ENCODE measurements around the gene NDUFA9.
A peak's percentile ranks its signal among the peaks of the same experiment; 100 is the strongest.

Gene NDUFA9

DNA sequence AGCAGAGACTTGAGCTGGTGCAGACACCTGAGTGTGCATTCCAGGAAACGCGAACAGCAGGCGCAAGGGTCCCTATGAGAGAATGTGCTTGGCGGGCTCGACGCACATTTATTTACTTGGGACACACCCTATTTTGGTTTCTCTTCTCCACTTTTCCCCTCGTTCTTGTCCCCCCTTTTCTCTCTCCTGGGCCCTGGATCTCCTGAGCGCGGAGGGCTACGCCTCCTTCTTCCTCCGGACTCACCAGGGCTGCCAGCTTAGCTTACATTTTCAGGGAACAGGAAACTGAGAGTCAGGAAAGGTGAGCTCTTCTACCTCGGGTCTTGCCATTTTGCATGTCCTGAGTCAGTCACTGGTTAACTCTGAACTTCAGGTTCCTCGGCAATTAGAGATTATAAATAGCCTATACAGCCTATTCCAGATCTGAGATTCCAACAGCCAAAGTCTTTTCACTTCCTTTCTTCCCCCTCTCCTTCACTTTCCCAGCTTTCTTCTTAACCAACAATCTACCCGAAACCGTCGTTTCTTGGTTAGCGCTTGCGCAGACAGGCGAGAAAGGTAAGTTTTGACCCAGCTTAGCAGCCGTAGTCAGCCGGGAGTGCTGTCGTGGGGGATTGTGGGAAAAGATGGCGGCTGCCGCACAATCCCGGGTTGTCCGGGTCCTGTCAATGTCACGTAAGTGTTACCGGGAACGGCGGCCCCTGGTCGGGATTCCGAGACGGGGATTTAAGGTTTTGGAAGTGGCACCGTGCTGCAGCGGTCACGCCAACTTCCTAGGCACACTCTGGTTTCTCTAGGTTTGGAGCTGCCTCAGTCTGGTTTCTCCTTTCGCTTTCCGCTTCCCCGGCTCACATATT lies at the start of gene NDUFA9, which contains the start of gene AKAP3:
Gene NDUFA9 (plus strand): TSS at position 614 of the 857 bp plus-strand sequence. CDS start 13 bp downstream, at position 627.
Gene AKAP3 (minus strand): TSS at position 551 of the 857 bp plus-strand sequence. CDS start 10,855 bp downstream, outside the sequence.
- no peak for DNase-seq

GRCh38 chr12:4603421-4603820 lies 45.5 kb upstream of the NDUFA9 start:
- DNase-seq: no peak

- DNase-seq: no peak
Observed at GRCh38 chr12:4603946-4604345, 45.0 kb upstream of the NDUFA9 start.

- DNase-seq: peak; percentile 35
Observed at GRCh38 chr12:4604684-4605193, 44.2 kb upstream of the NDUFA9 start.

GRCh38 chr12:4607056-4607455 lies 41.9 kb upstream of the NDUFA9 start:
- no peak for DNase-seq

DNA sequence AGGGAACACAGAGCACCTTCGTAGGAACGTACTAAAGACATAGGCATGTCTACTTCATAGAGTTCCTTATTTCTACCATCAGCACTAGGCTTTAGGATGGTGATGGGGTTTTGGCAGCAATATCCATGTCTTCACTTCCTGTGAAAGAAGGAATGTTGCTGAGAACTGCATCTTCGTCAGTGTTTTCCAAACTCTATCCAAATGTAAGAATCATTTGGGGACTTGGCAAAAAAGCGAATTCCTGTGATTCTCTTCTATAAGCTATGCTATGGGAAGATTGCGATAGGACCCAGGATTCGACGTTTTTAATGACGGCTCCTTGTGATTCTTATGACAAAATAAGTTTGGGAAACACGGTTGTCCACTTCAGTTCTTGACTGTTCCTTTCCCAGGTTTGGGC lies 39.8 kb upstream of the NDUFA9 start:
- no peak for DNase-seq

- DNase-seq: no peak
Observed at GRCh38 chr12:4610481-4610880, 38.4 kb upstream of the NDUFA9 start.

DNA sequence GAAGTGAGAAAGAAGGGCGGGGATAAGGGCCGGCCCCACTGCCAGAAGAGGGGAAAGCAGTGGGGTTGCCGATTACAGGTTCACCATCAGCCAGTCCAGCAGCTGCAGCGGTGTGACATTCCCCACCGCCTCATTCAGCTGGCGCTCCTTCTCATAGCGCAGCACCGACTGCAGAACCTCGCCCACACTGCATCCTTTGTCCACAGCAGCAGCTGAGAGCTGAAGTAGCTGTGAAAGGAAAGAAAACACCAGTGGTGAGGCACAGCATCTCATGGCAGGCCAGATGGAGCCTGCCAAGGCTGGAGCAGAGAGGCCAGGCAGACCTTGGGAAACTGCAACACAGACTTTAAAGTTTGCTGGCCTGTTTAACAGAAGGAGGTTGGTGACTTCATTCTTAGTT lies 33.2 kb upstream of the NDUFA9 start:
- DNase-seq: no peak

GRCh38 chr12:4621511-4621910 lies 27.4 kb upstream of the NDUFA9 start:
- no peak for DNase-seq

DNA sequence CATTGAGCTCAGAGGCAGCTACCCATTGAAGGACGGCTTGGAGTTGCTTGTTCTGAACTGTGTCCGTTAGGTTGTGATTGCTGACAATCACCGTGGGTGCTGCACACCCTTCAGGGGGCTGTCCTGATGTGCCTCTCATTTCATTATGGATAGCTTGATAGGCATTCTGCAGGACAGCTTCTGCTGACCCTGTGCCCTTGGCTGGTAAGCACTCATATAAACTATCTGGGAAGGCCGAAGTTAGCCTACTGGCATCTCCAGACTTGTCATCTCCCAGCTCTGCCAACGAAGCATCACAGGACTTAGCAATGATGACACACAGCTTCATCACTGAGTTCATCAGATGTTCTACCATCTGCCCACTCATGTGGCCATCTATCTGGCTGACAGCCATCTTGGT lies 22.4 kb upstream of the NDUFA9 start:
- DNase-seq: no peak

GRCh38 chr12:4628406-4628805 lies 20.5 kb upstream of the NDUFA9 start:
- DNase-seq: no peak

DNA sequence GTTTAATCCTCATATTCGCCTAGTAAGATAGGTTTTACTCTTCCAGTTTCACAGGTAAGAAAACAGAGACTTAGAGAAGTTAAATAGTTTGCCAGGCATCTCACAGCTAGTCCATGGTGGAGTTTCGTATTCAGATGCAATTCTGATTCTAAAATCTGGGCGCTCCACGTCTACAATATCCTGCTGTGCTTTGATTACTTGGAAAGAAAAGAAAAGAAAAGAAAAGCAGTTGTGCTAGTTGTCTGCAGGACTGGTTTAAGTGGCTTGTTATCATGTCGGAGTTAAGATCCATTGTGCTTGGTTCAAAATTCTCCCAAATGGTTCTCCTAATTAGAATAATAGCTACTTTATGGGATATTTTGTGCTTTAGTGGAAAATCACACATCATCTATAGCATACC lies 18.7 kb upstream of the NDUFA9 start:
- no peak for DNase-seq

DNA sequence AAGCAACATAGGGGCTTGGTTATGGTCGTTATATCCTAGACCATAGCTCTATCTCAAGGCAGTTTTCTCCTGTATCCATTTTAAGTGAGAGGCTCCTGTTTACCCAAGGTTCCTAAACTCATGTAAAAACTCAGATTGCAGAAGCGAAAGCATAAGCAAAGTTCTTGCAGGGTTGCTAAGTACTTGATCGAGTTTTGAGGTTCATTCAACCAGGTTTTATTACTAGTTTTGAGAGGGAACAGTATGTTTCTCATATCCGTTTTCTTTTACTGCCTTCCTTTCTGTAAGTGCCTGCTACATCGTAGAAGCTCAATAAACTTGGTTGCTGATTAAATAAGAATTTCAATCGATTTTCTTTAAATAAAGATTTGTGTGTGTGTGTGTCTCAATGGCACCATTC lies 5.2 kb upstream of the NDUFA9 start:
- no peak for DNase-seq

DNA sequence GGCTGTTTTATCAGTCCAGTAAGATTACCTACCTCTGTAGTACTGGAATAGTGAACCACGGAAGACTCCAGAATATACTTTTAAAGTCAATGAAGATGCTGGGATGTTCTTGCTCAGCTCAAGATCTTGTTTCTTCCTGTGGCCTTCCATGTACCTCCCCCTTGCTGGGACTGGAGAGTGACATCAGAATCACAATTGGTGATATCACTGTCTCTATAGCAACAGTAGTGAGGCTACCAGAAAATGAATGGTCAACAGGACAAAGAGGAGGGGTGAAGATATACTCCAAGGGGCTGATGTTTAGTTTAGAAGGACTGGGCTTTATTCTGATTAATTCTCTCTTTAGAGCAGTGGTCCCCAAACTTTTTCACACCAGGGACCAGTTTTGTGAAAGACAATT lies 3.9 kb upstream of the NDUFA9 start:
- no peak for DNase-seq

GRCh38 chr12:4648104-4648500 lies 812 bp upstream of the NDUFA9 start:
- no peak for DNase-seq

- no peak for DNase-seq
Observed at GRCh38 chr12:4649358-4649661, 396 bp downstream of the NDUFA9 start.

DNA sequence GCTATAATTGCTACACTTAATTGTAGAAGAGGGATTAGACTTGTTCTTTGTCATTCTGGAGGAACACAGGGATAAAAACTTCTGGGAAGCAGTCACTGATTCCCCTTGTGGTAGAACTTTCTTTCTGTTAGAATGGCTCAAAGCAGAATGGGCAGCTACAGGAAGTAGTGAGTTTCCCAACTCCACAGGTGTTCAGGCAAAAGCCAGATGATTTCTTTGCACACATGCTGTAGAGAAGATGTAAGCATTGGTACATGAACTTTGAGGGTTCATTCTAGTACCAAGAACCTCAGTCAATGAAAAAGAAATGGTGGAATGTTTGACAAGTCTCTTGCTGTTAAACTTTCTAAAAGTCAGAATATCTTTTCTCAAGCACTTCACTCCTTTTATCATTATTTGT lies 4.3 kb downstream of the NDUFA9 start:
- no peak for DNase-seq

DNA sequence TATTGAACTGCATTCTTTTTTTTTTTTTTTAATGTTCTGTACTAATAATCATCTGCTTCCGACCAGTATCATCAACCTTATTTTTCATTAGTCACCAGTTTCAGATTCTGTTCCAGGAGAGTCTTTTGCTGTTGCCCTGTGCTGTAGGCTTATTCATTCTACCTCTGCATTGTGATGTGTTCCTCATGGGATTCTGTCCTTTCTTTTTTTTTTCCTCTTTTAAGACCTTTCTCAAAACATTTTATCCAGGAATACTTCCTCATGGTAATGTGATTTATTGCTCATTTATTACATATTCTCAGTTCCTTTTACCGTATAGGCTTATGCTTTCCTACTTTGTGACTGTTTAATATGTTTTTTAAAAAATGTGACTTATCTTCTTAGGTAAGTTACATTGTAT lies 4.8 kb downstream of the NDUFA9 start:
- no peak for DNase-seq

- DNase-seq: no peak
Observed at GRCh38 chr12:4663971-4664505, 15.1 kb downstream of the NDUFA9 start.

DNA sequence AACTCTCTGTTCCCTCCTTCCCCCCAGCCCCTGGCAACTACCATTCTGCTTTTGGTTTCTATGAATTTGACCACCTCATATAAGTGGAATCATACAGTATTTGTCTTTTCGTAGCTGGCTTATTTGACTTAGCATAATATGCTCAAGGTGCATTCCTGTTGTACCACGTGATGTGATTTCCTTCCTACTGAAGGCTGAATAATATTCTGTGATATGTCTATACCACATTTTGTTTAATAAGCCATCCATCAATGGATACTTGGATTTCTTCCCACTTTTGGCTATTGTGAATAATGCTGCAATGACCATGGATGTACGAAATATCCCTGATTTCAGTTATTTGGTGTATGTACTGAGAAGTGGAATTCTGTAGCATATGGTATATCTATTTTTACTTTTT lies 16.3 kb downstream of the NDUFA9 start:
- DNase-seq: no peak

DNA sequence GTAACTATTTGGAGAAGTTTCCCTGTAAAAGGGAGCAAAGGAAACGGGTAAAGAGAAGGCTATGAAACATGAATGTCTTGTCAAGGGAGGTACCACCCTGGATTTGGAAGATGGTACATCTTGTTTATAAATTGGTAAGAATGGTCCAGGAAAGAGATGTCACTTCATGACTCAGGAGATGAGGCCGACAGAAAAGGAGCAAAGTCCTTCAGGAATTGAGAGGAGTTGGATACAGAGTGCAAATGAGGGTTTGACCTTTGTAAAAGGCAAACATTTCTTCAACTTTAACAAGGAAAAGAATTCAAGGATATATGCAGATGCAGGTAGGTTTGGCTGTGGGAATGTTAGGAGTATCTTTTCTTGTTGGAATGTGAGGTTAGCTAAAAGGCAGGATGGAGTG lies 30.8 kb downstream of the NDUFA9 start:
- no peak for DNase-seq

DNA sequence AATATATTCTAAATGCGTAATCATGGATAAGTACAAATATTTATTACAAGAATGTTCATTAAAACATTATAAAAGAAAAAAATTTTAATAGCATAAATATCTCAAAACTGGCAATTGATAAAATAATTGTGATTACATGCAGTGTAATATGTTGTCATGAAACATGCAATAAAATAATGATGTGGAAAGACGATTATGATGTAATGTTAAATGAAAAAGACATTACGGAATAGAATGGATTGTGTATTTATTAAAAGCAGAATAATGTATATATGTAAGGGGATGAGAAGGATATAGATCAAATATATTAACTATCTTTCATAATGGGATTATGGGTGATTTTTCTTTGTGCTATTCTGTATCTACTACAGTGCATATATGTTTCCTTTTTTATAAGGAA lies 32.8 kb downstream of the NDUFA9 start:
- no peak for DNase-seq

DNA sequence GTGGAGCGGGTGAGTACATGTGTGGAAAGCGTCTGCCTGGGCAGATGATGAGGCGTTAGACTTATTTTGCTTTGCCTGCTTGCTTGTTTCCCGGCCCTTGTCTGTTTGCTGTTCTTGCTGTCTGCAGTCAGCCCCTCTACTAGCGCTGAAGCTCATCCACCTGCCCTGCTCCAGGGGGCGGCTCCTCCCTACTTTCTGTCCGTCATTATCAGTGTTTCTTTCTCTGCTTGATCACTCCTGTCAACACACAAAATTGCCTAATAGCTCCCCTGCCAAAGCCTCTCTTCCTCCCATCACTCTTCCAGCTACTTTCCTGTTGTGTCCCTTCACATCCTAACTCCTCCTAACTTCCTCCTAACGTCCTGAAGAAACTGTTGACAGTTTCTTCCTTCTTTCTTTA lies 36.4 kb downstream of the NDUFA9 start:
- no peak for DNase-seq

GRCh38 chr12:4690760-4691159 lies 41.8 kb downstream of the NDUFA9 start:
- no peak for DNase-seq
